OCI-LY3 (cell line): ENCODE results near the gene SPI1.

Source experiments
- H2AFZ ChIP-seq: fragments of 200-600, 300-600 bp; shearing (Covaris generic); 2 replicates; pipeline ENCODE4 v1.6.0; 2014; ENCODE audit warnings: antibody characterized with exemption, low read depth, low read length
- H3K27ac ChIP-seq: fragments of 200-600, 300-600 bp; sonication (generic); 2 replicates; pipeline ENCODE4 v1.5.1; 2014; ENCODE audit warnings: mild to moderate bottlenecking, low read length, moderate library complexity, mixed read lengths
- H3K27me3 ChIP-seq: fragments of 200-600, 300-600 bp; sonication (generic); 2 replicates; pipeline ENCODE4 v1.6.1; 2014; ENCODE audit warnings: low read depth, low read length, mixed read lengths
- H3K36me3 ChIP-seq: fragments of 200-600, 300-600 bp; sonication (generic); replicated peaks from 2 replicates; pipeline ENCODE3; 2014; ENCODE audit warnings: low read depth, low read length, mixed read lengths
- H3K4me1 ChIP-seq: fragments of 300-600, 200-600 bp; sonication (generic); 2 replicates; pipeline ENCODE4 v1.6.1; 2014; ENCODE audit warnings: low read length, mixed read lengths
- H3K4me2 ChIP-seq: fragments of 200-600, 300-600 bp; sonication (generic); 2 replicates; pipeline ENCODE4 v1.6.1; 2014; ENCODE audit warnings: low read length, mixed read lengths
- H3K4me3 ChIP-seq: fragments of 300-600, 200-600 bp; sonication (generic); 2 replicates; pipeline ENCODE4 v1.5.1; 2014; ENCODE audit warnings: antibody characterized with exemption, mild to moderate bottlenecking, low read length, moderate library complexity
- H3K79me2 ChIP-seq: fragments of 300-600, 200-600 bp; shearing (Covaris generic); 2 replicates; pipeline ENCODE4 v1.6.1; 2014; ENCODE audit warnings: mild to moderate bottlenecking, low read length, mixed read lengths
- H3K9ac ChIP-seq: fragments of 300-600, 200-600 bp; shearing (Covaris generic); 2 replicates; pipeline ENCODE4 v1.6.0; 2014; ENCODE audit warnings: mild to moderate bottlenecking, low read length, moderate library complexity
- H3K9me3 ChIP-seq: fragments of 200-600, 300-600 bp; shearing (Covaris generic); 2 replicates; pipeline ENCODE4 v1.6.1; 2014; ENCODE audit warnings: low read length, mixed read lengths; ENCODE audit not compliant: insufficient read depth
- H4K20me1 ChIP-seq: fragments of 200-600, 300-600 bp; sonication (generic); 2 replicates; pipeline ENCODE4 v1.6.1; 2016; ENCODE audit warnings: low read length, mixed read lengths; ENCODE audit not compliant: insufficient read depth
- CTCF ChIP-seq: fragments of 200-600, 300-600 bp; sonication (generic); IDR thresholded peaks from 2 replicates; pipeline ENCODE4 v1.5.1; 2014; ENCODE audit warnings: antibody characterized with exemption, low read length, low read depth
- EZH2phosphoT487 ChIP-seq: fragments of 200-600 bp; shearing (Covaris generic); IDR thresholded peaks from 2 replicates; pipeline ENCODE4 v1.6.1; 2018; ENCODE audit warnings: antibody characterized with exemption, mixed run types, low read depth

The SPI1 gene

GRCh38 chr11:47353978-47354774 lies 24.2 kb downstream of the SPI1 start:
- Histone ChIP-seq H4K20me1 (no peaks in the 10 kb centered on the region), H3K4me3 (no peak overlapping the region), H3K36me3 (peaks cover 11% of the 10 kb centered on the region), H3K79me2 (no peaks in the 10 kb centered on the region), H3K4me1 (no peaks in the 10 kb centered on the region), H2AFZ (no peak overlapping the region), H3K27ac (no peak overlapping the region), H3K9ac (no peak overlapping the region), H3K4me2 (no peak overlapping the region), H3K9me3 (no peaks in the 10 kb centered on the region), H3K27me3 (no peaks in the 10 kb centered on the region)
- TF ChIP-seq CTCF (no peak), EZH2phosphoT487 (no peak)

- no peaks in the 10 kb centered on the region for H4K20me1 ChIP-seq
- no peak within 1 kb of the TSS for H3K9ac ChIP-seq
- no peak for TF ChIP-seq EZH2phosphoT487
- TF ChIP-seq CTCF: no peak
- H3K9me3 ChIP-seq: no peaks in the 10 kb centered on the region
- H3K79me2 ChIP-seq: no peaks in the 10 kb centered on the region
- peaks cover 6% of the 10 kb centered on the region for H3K36me3 ChIP-seq
- H3K4me1 ChIP-seq: no peaks in the 10 kb centered on the region
- H2AFZ ChIP-seq: no peak within 1 kb of the TSS
- H3K4me2 ChIP-seq: no peak within 1 kb of the TSS
- no peak within 1 kb of the TSS for H3K27ac ChIP-seq
- H3K27me3 ChIP-seq: no peaks in the 10 kb centered on the region
- no peak within 1 kb of the TSS for H3K4me3 ChIP-seq
These were observed 25.8 kb downstream of the SPI1 start, which contains the start of gene MYBPC3 for GRCh38 chr11:47352556-47352955. MYBPC3 (minus strand) TSS chr11:47352702; CDS start chr11:47352647, 55 bp downstream.

DNA sequence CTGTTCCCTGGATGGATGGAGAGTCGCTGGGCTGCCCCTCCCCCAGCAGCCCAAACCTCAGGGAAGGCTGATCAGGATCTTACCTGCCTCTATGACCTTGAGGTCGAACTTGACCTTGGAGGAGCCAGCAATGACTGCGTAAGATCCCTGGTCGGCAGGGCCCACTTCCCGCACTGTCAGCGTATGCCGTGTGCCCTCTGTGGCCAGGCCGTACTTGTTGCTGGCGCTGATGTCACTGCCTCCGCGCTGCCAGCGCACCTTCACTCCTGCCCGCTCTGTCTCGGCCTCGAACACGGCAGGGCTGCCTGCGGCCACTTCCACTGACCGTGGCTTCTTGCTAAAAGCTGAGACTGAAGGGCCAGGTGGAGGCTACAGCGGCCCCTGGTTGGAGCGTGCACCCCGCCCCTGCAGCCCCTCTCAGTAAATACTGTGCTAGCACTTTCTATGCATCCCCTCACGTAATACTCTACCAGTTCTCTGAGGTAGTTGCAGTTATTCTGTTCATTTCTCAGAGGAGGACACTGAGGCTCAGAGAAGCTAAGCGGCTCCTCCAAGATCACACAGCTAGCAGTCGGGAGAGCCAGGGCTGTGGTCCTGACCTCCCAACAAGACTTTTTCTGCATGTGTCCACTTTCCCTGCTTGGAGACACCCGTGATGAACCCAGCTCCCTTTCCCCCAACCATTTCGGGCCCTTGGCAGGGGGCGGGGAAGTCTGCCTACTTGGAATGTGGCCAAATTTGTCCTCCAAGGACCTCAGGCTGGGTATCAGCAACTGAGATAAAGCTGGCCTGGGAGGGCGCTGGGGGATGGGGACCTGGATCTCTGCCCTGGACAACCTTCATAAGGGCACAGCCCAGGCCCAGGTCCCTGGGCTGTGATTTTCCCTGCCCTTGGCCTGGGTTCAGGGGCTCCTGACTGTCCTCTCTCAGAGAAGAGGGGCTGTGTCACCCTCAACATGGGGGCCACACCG lies 26.9 kb downstream of the SPI1 start:
- H4K20me1 ChIP-seq: no peaks in the 10 kb centered on the region
- no peaks in the 10 kb centered on the region for H3K4me1 ChIP-seq
- no peaks in the 10 kb centered on the region for H3K9me3 ChIP-seq
- no peak overlapping the region for H3K9ac ChIP-seq
- no peak overlapping the region for H3K4me2 ChIP-seq
- no peak overlapping the region for H2AFZ ChIP-seq
- no peaks in the 10 kb centered on the region for H3K79me2 ChIP-seq
- H3K36me3 ChIP-seq: peaks cover 2% of the 10 kb centered on the region
- H3K27me3 ChIP-seq: no peaks in the 10 kb centered on the region
- no peak for TF ChIP-seq EZH2phosphoT487
- TF ChIP-seq CTCF: no peak
- H3K4me3 ChIP-seq: no peak overlapping the region
- no peak overlapping the region for H3K27ac ChIP-seq

DNA sequence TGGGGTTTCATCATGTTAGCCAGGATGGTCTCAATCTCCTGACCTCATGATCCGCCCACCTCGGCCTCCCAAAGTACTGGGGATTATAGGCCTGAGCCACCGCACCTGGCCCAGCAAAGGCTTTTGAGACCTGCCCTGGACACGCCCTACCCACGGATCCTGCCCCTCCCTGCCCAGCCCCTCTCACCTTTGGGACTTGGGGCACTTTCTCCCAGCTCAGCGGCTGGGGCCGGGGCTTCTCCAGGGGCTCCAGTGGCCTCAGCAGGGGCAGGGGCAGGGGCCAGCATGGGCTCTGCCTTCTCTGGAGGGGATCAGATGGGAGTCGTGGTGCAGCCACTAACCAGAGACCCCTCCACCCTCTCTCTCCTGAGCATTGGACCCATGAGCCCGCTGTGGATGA lies 28.0 kb downstream of the SPI1 start:
- no peaks in the 10 kb centered on the region for H3K27me3 ChIP-seq
- no peak overlapping the region for H3K27ac ChIP-seq
- no peaks in the 10 kb centered on the region for H3K79me2 ChIP-seq
- TF ChIP-seq CTCF (no peak), EZH2phosphoT487 (no peak)
- H3K4me1 ChIP-seq: no peaks in the 10 kb centered on the region
- H3K36me3 ChIP-seq: no peaks in the 10 kb centered on the region
- H3K9ac ChIP-seq: no peak overlapping the region
- no peak overlapping the region for H3K4me2 ChIP-seq
- no peak overlapping the region for H2AFZ ChIP-seq
- no peaks in the 10 kb centered on the region for H3K9me3 ChIP-seq
- H3K4me3 ChIP-seq: no peak overlapping the region
- no peaks in the 10 kb centered on the region for H4K20me1 ChIP-seq
